ENCODE results near the gene GATAD2A. TPM values are rescaled to one million over a fixed set of nuclear protein-coding genes. Genes with fewer than 3 reads are reported as not detected.

The GATAD2A gene
- total and polyA plus RNA-seq, 2 of the 8 experiments (the other 6 are each of a cell fraction or from before 2014, with no cell fraction given), result 38.4 to 205 TPM

DNA sequence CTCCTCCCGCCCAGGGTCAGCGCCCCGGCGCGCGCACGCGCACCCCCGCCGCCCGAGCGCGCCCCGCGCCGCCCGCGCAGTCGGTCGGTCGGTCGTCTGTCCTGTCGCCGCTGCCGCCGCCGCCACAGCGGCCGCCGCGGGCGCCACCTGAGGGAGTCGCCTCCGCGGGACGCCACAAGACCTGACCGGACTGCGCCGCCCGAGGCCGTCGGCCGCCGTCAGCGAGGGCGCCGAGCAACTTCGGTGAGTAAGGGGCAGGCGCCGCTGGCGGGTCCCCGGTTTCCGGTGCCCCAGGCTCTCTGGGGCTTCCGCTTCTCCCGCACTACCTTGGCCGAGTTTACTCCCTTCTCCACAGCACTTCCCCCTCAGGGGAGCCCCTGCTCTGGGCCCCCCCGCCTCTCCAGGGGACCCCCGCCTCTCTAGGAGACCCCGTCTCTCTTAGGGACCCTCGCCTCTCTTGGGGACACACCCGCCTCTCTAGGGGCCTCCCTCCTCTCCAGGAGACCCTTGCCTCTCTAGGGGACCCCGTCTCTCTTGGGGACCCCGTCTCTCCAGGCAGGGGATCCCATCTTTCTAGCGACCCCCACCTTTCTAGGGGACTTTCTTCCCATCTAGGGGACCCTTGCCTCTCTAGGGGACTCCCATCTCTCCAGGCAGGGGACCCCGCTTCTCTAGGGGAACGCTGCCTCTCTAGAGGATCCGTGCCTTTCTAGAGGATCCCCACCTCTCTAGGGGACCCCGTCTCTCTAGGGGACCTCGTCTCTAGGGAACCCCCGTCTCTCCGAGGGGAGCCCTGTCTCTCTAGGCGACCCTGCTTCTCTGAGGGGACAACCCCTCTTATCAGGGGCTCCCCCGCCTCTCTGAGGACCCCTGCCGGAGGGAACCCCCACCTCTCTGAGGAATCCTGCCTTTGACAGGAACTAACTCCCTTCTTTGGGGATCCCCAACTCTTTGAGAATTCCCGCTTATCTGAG lies 19.3 kb upstream of the GATAD2A start (continued):
- no peak for TF ChIP-seq HDAC6 (IDR thresholded peaks at IDR 0.05; ENCODE audit: low read depth, low read length)
- TF ChIP-seq RFX5 (IDR thresholded peaks at IDR 0.05; ENCODE audit: borderline replicate concordance, low read depth, low read length), result no peak
- no peak; the same call in 1 of the 2 replicates for TF ChIP-seq POLR2AphosphoS5 (IDR thresholded peaks at IDR 0.05; ENCODE audit: low read depth, low read length)
- TF ChIP-seq, protein P1, sequence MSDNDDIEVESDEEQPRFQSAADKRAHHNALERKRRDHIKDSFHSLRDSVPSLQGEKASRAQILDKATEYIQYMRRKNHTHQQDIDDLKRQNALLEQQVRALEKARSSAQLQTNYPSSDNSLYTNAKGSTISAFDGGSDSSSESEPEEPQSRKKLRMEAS (IDR thresholded peaks at IDR 0.05), result no peak
- TF ChIP-seq CHD2 (IDR thresholded peaks at IDR 0.05; ENCODE audit: low read length), result no peak
- no peak for TF ChIP-seq BACH1 (IDR thresholded peaks at IDR 0.05; ENCODE audit: low read length)
- TF ChIP-seq RNF2 (IDR thresholded peaks at IDR 0.05; ENCODE audit: borderline replicate concordance, low read depth, low read length, missing control alignments, poor library complexity, severe bottlenecking), result no peak
- TF ChIP-seq ASH2L (IDR thresholded peaks at IDR 0.05; ENCODE audit: low read length), result peak; percentile 12
- TF ChIP-seq KDM1A (IDR thresholded peaks at IDR 0.05; ENCODE audit: borderline replicate concordance, low read length), result no peak
- no peak for TF ChIP-seq EP300 (IDR thresholded peaks at IDR 0.05; ENCODE audit: borderline replicate concordance in 1 of 2, low read depth in 2 of 2, low read length in 2 of 2)
- no peak for TF ChIP-seq TCF12 (IDR thresholded peaks at IDR 0.05; ENCODE audit: low read depth, low read length)
- TF ChIP-seq SAP30 (IDR thresholded peaks at IDR 0.05; ENCODE audit: insufficient read depth, insufficient replicate concordance, low read length), result peak; percentile 53
- no peak; the same call in 1 of the 2 replicates for TF ChIP-seq CREB1 (IDR thresholded peaks at IDR 0.05)

Measured in H1 (cell line).